ENCODE results near the gene F8. TPM values are rescaled to one million over a fixed set of nuclear protein-coding genes. Genes with fewer than 3 reads are reported as not detected.
A peak's percentile ranks its signal among the peaks of the same experiment; 100 is the strongest.

The F8 gene
- total RNA-seq, 1 donor from 2014 or later, result 1.3 TPM

- no peaks in the 10 kb centered on the region for H3K27me3 Mint-ChIP-seq
- no peaks in the 10 kb centered on the region for H3K9me3 Mint-ChIP-seq
- H3K27ac Mint-ChIP-seq, result no peak overlapping the region
- no peaks in the 10 kb centered on the region for H3K36me3 Mint-ChIP-seq
- TF ChIP-seq CTCF (conservative IDR thresholded peaks at IDR 0.05), result no peak
- H3K4me1 Mint-ChIP-seq (ENCODE audit: unreplicated experiment), result no peaks in the 10 kb centered on the region
- peak overlapping the region; percentile 83 for H3K4me3 Mint-ChIP-seq
- no peak for DNase-seq (ENCODE audit: extremely low spot score, unreplicated experiment)
Observed at GRCh38 chrX:155069414-155069813, 46.9 kb upstream of the F8 start.

GRCh38 chrX:155068165-155068564, 45.6 kb upstream of the F8 start:
- no peak for DNase-seq (ENCODE audit: extremely low spot score, unreplicated experiment)
- Mint-ChIP-seq H3K9me3 (no peaks in the 10 kb centered on the region), H3K27me3 (no peaks in the 10 kb centered on the region), H3K36me3 (no peaks in the 10 kb centered on the region), H3K4me3 (peak overlapping the region; percentile 47), H3K4me1 (ENCODE audit: unreplicated experiment) (no peaks in the 10 kb centered on the region), H3K27ac (no peak overlapping the region)
- TF ChIP-seq CTCF (conservative IDR thresholded peaks at IDR 0.05), result no peak

GRCh38 chrX:155065035-155065734, 42.7 kb upstream of the F8 start:
- Mint-ChIP-seq H3K4me1 (ENCODE audit: unreplicated experiment) (no peaks in the 10 kb centered on the region), H3K27ac (peak overlapping the region; percentile 72), H3K36me3 (no peaks in the 10 kb centered on the region), H3K9me3 (no peaks in the 10 kb centered on the region), H3K27me3 (no peaks in the 10 kb centered on the region), H3K4me3 (no peak overlapping the region)
- no peak for DNase-seq (ENCODE audit: extremely low spot score, unreplicated experiment)
- TF ChIP-seq CTCF (conservative IDR thresholded peaks at IDR 0.05), result no peak

- Mint-ChIP-seq H3K36me3 (no peaks in the 10 kb centered on the region), H3K4me1 (ENCODE audit: unreplicated experiment) (no peaks in the 10 kb centered on the region), H3K9me3 (no peaks in the 10 kb centered on the region), H3K27ac (no peak overlapping the region), H3K27me3 (no peaks in the 10 kb centered on the region), H3K4me3 (no peak overlapping the region)
- DNase-seq (ENCODE audit: extremely low spot score, unreplicated experiment), result no peak
- TF ChIP-seq CTCF (conservative IDR thresholded peaks at IDR 0.05), result no peak
Observed at GRCh38 chrX:155061760-155062159, 39.2 kb upstream of the F8 start.

- H3K4me1 Mint-ChIP-seq (ENCODE audit: unreplicated experiment), result no peaks in the 10 kb centered on the region
- DNase-seq (ENCODE audit: extremely low spot score, unreplicated experiment), result no peak
- peak; percentile 82 for TF ChIP-seq CTCF (conservative IDR thresholded peaks at IDR 0.05)
- peaks cover 1% of the 10 kb centered on the region for H3K36me3 Mint-ChIP-seq
- no peak overlapping the region for H3K27ac Mint-ChIP-seq
- H3K4me3 Mint-ChIP-seq, result peak overlapping the region; percentile 58
- H3K9me3 Mint-ChIP-seq, result no peaks in the 10 kb centered on the region
- H3K27me3 Mint-ChIP-seq, result no peaks in the 10 kb centered on the region
Observed at GRCh38 chrX:155056877-155057792, 34.6 kb upstream of the F8 start.
